Endothelial cell of umbilical vein (primary cell): ENCODE results near the gene LGALS1. TPM values are rescaled to one million over a fixed set of nuclear protein-coding genes. Genes with fewer than 3 reads are reported as not detected.

Source experiments
- BruUV-seq: library from RNA; stranded (reverse); fragments of 400-500 nt; replicated peaks from 2 replicates; lab custom pipeline; 2021; lab: Mats Ljungman, UMichigan
- CTCF ChIA-PET: fragments of 300-600, 350-600 bp; sonication (Branson Sonifier 250); formaldehyde crosslinking; loops from one replicate; lab custom pipeline; 2021; ENCODE audit warnings: antibody characterized with exemption, inconsistent platforms; lab: Charles Lee
- POLR2A ChIA-PET: fragments of 300-600, 350-600 bp; sonication (Branson Sonifier 250); formaldehyde crosslinking; loops from one replicate; lab custom pipeline; 2021; ENCODE audit warnings: antibody characterized with exemption, inconsistent platforms; lab: Charles Lee
- DNase-seq: peaks from one replicate; pipeline ENCODE4 v3.0.0-alpha.2; 2011; ENCODE audit warnings: low read depth, low spot score
- FAIRE-seq: peaks from 2 replicates; lab custom pipeline; 2011; peaks lifted over from hg19 to GRCh38; lab: Jason Lieb, UNC
- H2AFZ ChIP-seq: 2 replicates; pipeline ENCODE4 v1.6.0; 2012; ENCODE audit warnings: low read depth, low read length, control low read depth, inconsistent platforms
- H3K27ac ChIP-seq: 2 replicates; pipeline ENCODE4 v1.5.1; 2011; ENCODE audit warnings: low read depth, mild to moderate bottlenecking, control low read depth, low read length, moderate library complexity; ENCODE audit not compliant: insufficient read depth
- H3K27me3 ChIP-seq, 2 experiments: 2 replicates each; pipeline versions ENCODE4 v1.6.0 to v1.6.1; 2011; ENCODE audit warnings: low read length in 2 of 2, mixed read lengths in 1 of 2; ENCODE audit not compliant: control insufficient read depth in 2 of 2, insufficient read depth in 2 of 2
- H3K36me3 ChIP-seq, 2 experiments: 2 replicates in 1 of 2; 3 replicates in 1 of 2; pipeline ENCODE4 v1.5.1; 2011; ENCODE audit warnings: low read length in 2 of 2, mild to moderate bottlenecking in 1 of 2, moderate library complexity in 1 of 2; ENCODE audit not compliant: control insufficient read depth in 2 of 2, insufficient read depth in 2 of 2; ENCODE audit errors: extremely low read depth in 1 of 2
- H3K4me1 ChIP-seq: 3 replicates; pipeline ENCODE4 v1.5.1; 2011; ENCODE audit warnings: mild to moderate bottlenecking, low read length; ENCODE audit not compliant: control insufficient read depth, insufficient read depth; ENCODE audit errors: extremely low read depth
- H3K4me2 ChIP-seq: 2 replicates; pipeline ENCODE4 v1.6.1; 2011; ENCODE audit warnings: low read length, control low read depth, mixed read lengths; ENCODE audit not compliant: insufficient read depth
- H3K4me3 ChIP-seq, 3 experiments: fragments of 200-600 bp in 1 of 3; sonication (generic), shearing (Covaris generic) in 1 of 3; replicated peaks in 1 of 3; 2 replicates each; pipeline ENCODE4 v1.5.1; 2011 to 2016; ENCODE audit warnings: control low read depth in 3 of 3, low read length in 3 of 3, mild to moderate bottlenecking in 2 of 3, inconsistent platforms in 1 of 3, low read depth in 1 of 3, moderate library complexity in 1 of 3; ENCODE audit not compliant: insufficient read depth in 1 of 3
- H3K79me2 ChIP-seq: 2 replicates; pipeline ENCODE4 v1.6.0; 2012; ENCODE audit warnings: low read length, inconsistent platforms; ENCODE audit not compliant: control insufficient read depth, insufficient read depth
- H3K9ac ChIP-seq: replicated peaks from 2 replicates; pipeline ENCODE3; 2011; ENCODE audit warnings: low read length, control low read depth; ENCODE audit not compliant: insufficient read depth; ENCODE audit errors: extremely low read depth
- H3K9me1 ChIP-seq: replicated peaks from 3 replicates; pipeline ENCODE4 v1.6.0; 2011; ENCODE audit warnings: mild to moderate bottlenecking, low read length; ENCODE audit not compliant: control insufficient read depth, insufficient read depth; ENCODE audit errors: extremely low read depth
- H3K9me3 ChIP-seq: replicated peaks from 2 replicates; pipeline ENCODE4 v1.5.1; 2012; ENCODE audit warnings: low read length, inconsistent platforms; ENCODE audit not compliant: control insufficient read depth, insufficient read depth
- H4K20me1 ChIP-seq: replicated peaks from 2 replicates; pipeline ENCODE3; 2011; ENCODE audit warnings: mild to moderate bottlenecking, low read length; ENCODE audit not compliant: control insufficient read depth, insufficient read depth; ENCODE audit errors: extremely low read depth
- EZH2 ChIP-seq: IDR thresholded peaks from 2 replicates; pipeline ENCODE4 v1.6.1; 2012; ENCODE audit warnings: borderline replicate concordance, low read depth, mild to moderate bottlenecking, moderate library complexity, low read length, inconsistent platforms; ENCODE audit not compliant: severe bottlenecking
- FOS ChIP-seq: IDR thresholded peaks from 2 replicates; pipeline ENCODE4 v1.6.1; 2011; ENCODE audit warnings: mild to moderate bottlenecking, low read length, moderate library complexity, borderline replicate concordance; ENCODE audit not compliant: insufficient read depth
- GATA2 ChIP-seq: IDR thresholded peaks from 2 replicates; pipeline ENCODE4 v1.7.0; 2011; ENCODE audit warnings: low read depth, mild to moderate bottlenecking, moderate library complexity, mixed read lengths, low read length; ENCODE audit not compliant: insufficient read length, insufficient read depth
- JUN ChIP-seq: IDR thresholded peaks from 2 replicates; pipeline ENCODE4 v1.6.1; 2011; ENCODE audit warnings: borderline replicate concordance, low read depth; ENCODE audit not compliant: insufficient read length, insufficient read depth
- MYC ChIP-seq: IDR thresholded peaks from one replicate; pipeline ENCODE4 v1.6.1; 2011; ENCODE audit warnings: mild to moderate bottlenecking, low read depth, low read length
- POLR2A ChIP-seq: IDR thresholded peaks from 2 replicates; pipeline ENCODE4 v1.6.1; 2012; ENCODE audit warnings: low read depth, mild to moderate bottlenecking, control low read depth, low read length
- POLR2AphosphoS5 ChIP-seq: IDR thresholded peaks from 2 replicates; pipeline ENCODE4 v1.6.1; 2012; ENCODE audit warnings: low read depth, mild to moderate bottlenecking, control low read depth, low read length, moderate library complexity; ENCODE audit not compliant: insufficient read depth
- dilution Hi-C: fragments of 300-500 bp; cut with MboI; formaldehyde crosslinking; loops from one replicate; pipeline ENCODE4 v1.15.0; 2019; ENCODE audit warnings: low sequenced_read_pairs; ENCODE audit not compliant: extremely low pct_ligation_motif_present
- intact Hi-C: fragments of 100-400 bp; cut with micrococcal nuclease; formaldehyde crosslinking; loops from one replicate; pipeline ENCODE4 v1.10.0; 2022
- polyA plus RNA-seq, 4 experiments: library from polyadenylated mRNA; depleted of rRNA in 3 of 4; stranded (reverse) in 3 of 4; unstranded in 1 of 4; fragments of >200 nt; gene quantifications; 2 replicates each; pipeline versions ENCODE4 v1.2.1 to v1.2.3, GENCODE V29; 2011 to 2012; ENCODE audit warnings: missing spikeins in 1 of 4
- total RNA-seq: library from RNA; stranded (reverse); gene quantifications from 2 replicates; pipeline ENCODE4 v1.2.3, GENCODE V29; 2021
- TF ChIP-seq, protein P1 (sequence below): IDR thresholded peaks from 2 replicates; pipeline ENCODE4 v1.6.1; 2011; ENCODE audit not compliant: insufficient read depth, insufficient read length
- TF ChIP-seq, protein P2 (sequence below), 2 donors: IDR thresholded peaks; 1 replicate in 1 of 2; 2 replicates in 1 of 2; pipeline ENCODE4 v1.5.1; 2011; ENCODE audit warnings: low read length in 2 of 2, mild to moderate bottlenecking in 2 of 2, moderate library complexity in 2 of 2, control low read depth in 1 of 2, inconsistent platforms in 1 of 2, low read depth in 1 of 2; ENCODE audit not compliant: insufficient read depth in 1 of 2; ENCODE audit errors: extremely low read depth in 1 of 2

LGALS1 gene
- total and polyA plus RNA-seq, 2 donors (not counting 3 experiments of a cell fraction or from before 2014, with no cell fraction given), result 2,698 to 13,642 TPM

DNA sequence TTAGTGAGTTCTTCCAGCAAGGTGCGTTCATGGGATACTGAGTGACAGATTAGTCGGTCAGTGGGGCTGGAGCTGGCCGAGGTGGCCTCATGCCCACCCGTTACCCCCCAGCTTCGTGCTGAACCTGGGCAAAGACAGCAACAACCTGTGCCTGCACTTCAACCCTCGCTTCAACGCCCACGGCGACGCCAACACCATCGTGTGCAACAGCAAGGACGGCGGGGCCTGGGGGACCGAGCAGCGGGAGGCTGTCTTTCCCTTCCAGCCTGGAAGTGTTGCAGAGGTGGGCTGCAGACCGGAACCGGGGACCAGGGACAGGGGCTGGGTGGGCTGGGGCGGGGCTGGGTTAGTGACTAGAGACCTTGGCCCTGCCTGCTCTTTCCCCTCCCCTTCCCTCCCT lies 2.9 kb downstream of the LGALS1 start:
- CTCF ChIA-PET, result interaction anchor here (8.7 kb wide), 1 partner anchor 35 kb away, joined by 307 read pairs; no protein-coding TSS in a partner anchor
- Histone ChIP-seq H3K4me3 (peak overlapping the region in 1 of 3 experiments; percentile 35), H3K79me2 (peaks cover 28% of the 10 kb centered on the region), H3K9ac (no peak overlapping the region), H3K27ac (no peak overlapping the region), H3K27me3 (no peaks in the 10 kb centered on the region), H3K4me1 (peaks cover 9% of the 10 kb centered on the region), H2AFZ (no peak overlapping the region), H3K4me2 (peak overlapping the region; percentile 43), H4K20me1 (no peaks in the 10 kb centered on the region), H3K9me3 (no peaks in the 10 kb centered on the region), H3K36me3 (peaks cover 7 to 8% of the 10 kb centered on the region in 2 experiments), H3K9me1 (no peaks in the 10 kb centered on the region)
- BruUV-seq, result no TSS peak
- FAIRE-seq (no peak), DNase-seq (no peak)
- dilution Hi-C loops (no loop called here), intact Hi-C loops (loop anchor here (5.0 kb wide), 2 partner anchors 114 to 116 kb away; partner anchors contain the start of gene CDC42EP1)
- POLR2A ChIA-PET, result interaction anchor here (0.6 to 0.7 kb wide), 2 partner anchors 27 to 35 kb away, joined by 3 to 5 read pairs; no protein-coding TSS in a partner anchor
- no peak for TF ChIP-seq POLR2AphosphoS5
- no peak for TF ChIP-seq MYC
- TF ChIP-seq POLR2A, result no peak
- TF ChIP-seq FOS, result no peak
- TF ChIP-seq, protein P1, sequence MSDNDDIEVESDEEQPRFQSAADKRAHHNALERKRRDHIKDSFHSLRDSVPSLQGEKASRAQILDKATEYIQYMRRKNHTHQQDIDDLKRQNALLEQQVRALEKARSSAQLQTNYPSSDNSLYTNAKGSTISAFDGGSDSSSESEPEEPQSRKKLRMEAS, result no peak
- TF ChIP-seq, protein P2, sequence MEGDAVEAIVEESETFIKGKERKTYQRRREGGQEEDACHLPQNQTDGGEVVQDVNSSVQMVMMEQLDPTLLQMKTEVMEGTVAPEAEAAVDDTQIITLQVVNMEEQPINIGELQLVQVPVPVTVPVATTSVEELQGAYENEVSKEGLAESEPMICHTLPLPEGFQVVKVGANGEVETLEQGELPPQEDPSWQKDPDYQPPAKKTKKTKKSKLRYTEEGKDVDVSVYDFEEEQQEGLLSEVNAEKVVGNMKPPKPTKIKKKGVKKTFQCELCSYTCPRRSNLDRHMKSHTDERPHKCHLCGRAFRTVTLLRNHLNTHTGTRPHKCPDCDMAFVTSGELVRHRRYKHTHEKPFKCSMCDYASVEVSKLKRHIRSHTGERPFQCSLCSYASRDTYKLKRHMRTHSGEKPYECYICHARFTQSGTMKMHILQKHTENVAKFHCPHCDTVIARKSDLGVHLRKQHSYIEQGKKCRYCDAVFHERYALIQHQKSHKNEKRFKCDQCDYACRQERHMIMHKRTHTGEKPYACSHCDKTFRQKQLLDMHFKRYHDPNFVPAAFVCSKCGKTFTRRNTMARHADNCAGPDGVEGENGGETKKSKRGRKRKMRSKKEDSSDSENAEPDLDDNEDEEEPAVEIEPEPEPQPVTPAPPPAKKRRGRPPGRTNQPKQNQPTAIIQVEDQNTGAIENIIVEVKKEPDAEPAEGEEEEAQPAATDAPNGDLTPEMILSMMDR (IDR thresholded peaks at IDR 0.05; ENCODE audit: extremely low read depth in 1 of 2, insufficient read depth in 1 of 2, low read depth in 1 of 2, low read length in 2 of 2), result no peak
- no peak for TF ChIP-seq JUN
- TF ChIP-seq GATA2, result no peak
- no peak for TF ChIP-seq EZH2
